PC-9 (cell line): ENCODE results near the gene CLDN34.

ENCODE experiments used
- EZH2 ChIP-seq: fragments of 200-600 bp; sonication (generic); IDR thresholded peaks from 2 replicates; pipeline ENCODE4 v1.8.0; 2017; ENCODE audit warnings: antibody characterized with exemption, low read depth
- TF ChIP-seq, protein P1 (sequence below): fragments of 200-600 bp; sonication (generic); conservative IDR thresholded peaks from 2 replicates; pipeline ENCODE4 v1.6.1; 2017; ENCODE audit warnings: mixed run types, antibody characterized with exemption, mild to moderate bottlenecking, moderate library complexity

DNA sequence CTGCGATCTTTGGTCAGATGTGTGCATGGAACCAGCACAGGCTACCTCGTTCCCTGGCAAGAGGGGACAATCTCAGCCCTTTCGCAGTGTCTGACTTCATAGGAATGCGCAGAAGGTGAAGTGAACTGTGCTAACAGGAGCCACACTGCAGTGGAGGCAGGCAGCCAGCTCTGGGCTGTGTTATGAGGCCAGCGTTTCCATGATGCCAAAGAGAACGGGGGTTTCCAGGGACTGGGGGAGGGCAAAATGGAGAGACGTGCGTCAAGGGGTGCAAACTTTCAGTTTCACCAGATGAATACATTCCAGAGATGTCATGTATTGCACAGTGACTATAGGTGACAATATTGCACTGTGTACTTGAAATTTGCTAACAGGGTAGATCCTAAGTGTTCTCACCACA is 30.4 kb downstream of the CLDN34 start:
- TF ChIP-seq, protein P1, sequence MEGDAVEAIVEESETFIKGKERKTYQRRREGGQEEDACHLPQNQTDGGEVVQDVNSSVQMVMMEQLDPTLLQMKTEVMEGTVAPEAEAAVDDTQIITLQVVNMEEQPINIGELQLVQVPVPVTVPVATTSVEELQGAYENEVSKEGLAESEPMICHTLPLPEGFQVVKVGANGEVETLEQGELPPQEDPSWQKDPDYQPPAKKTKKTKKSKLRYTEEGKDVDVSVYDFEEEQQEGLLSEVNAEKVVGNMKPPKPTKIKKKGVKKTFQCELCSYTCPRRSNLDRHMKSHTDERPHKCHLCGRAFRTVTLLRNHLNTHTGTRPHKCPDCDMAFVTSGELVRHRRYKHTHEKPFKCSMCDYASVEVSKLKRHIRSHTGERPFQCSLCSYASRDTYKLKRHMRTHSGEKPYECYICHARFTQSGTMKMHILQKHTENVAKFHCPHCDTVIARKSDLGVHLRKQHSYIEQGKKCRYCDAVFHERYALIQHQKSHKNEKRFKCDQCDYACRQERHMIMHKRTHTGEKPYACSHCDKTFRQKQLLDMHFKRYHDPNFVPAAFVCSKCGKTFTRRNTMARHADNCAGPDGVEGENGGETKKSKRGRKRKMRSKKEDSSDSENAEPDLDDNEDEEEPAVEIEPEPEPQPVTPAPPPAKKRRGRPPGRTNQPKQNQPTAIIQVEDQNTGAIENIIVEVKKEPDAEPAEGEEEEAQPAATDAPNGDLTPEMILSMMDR = no peak
- no peak for TF ChIP-seq EZH2
